Loucy (cell line): ENCODE data around the gene KANK2.

Experiments
- H2AFZ ChIP-seq: fragments of 200-600 bp; sonication (generic); 2 replicates; pipeline ENCODE4 v1.6.0; 2016; ENCODE audit warnings: antibody characterized with exemption, mild to moderate bottlenecking, low read length, moderate library complexity
- H3F3A ChIP-seq: fragments of 200-600 bp; 2 replicates; pipeline ENCODE4 v1.6.0; 2016; ENCODE audit warnings: antibody characterized with exemption, low read depth, mild to moderate bottlenecking
- H3K27me3 ChIP-seq: fragments of 200-600 bp; sonication (generic); 2 replicates; pipeline ENCODE4 v1.6.1; 2014; ENCODE audit warnings: low read length, mild to moderate bottlenecking; ENCODE audit not compliant: insufficient read depth, poor library complexity, severe bottlenecking
- H3K36me3 ChIP-seq: fragments of 200-600 bp; sonication (generic); 2 replicates; pipeline ENCODE4 v1.6.1; 2016; ENCODE audit warnings: low read length; ENCODE audit not compliant: insufficient read depth
- H3K4me1 ChIP-seq: fragments of 200-600 bp; sonication (generic); 2 replicates; pipeline ENCODE4 v1.5.1; 2014; ENCODE audit warnings: low read length, mild to moderate bottlenecking; ENCODE audit not compliant: insufficient read depth, poor library complexity, severe bottlenecking
- H3K4me2 ChIP-seq: fragments of 200-600 bp; sonication (generic); 2 replicates; pipeline ENCODE4 v1.6.0; 2014; ENCODE audit warnings: antibody characterized with exemption, low read length, low read depth, mild to moderate bottlenecking; ENCODE audit not compliant: poor library complexity, severe bottlenecking
- H3K4me3 ChIP-seq: fragments of 200-600 bp; sonication (generic); 2 replicates; pipeline ENCODE4 v1.5.1; 2014; ENCODE audit warnings: low read length, mild to moderate bottlenecking, mixed read lengths; ENCODE audit not compliant: poor library complexity, severe bottlenecking
- H3K79me2 ChIP-seq: fragments of 200-600 bp; sonication (generic); 2 replicates; pipeline ENCODE4 v1.6.1; 2014; ENCODE audit warnings: low read length; ENCODE audit not compliant: insufficient read depth
- H3K9ac ChIP-seq: fragments of 200-600 bp; sonication (generic); 2 replicates; pipeline ENCODE4 v1.6.0; 2014; ENCODE audit warnings: mild to moderate bottlenecking, low read depth, low read length, moderate library complexity; ENCODE audit not compliant: poor library complexity, severe bottlenecking
- H3K9me2 ChIP-seq: fragments of 200-600 bp; sonication (generic); replicated peaks from 2 replicates; pipeline ENCODE4 v1.6.1; 2016; ENCODE audit warnings: low read depth, low read length, mixed read lengths
- H3K9me3 ChIP-seq: fragments of 200-600 bp; sonication (generic); 2 replicates; pipeline ENCODE4 v1.6.1; 2014; ENCODE audit warnings: mild to moderate bottlenecking, antibody characterized with exemption, low read length, low read depth; ENCODE audit not compliant: insufficient read depth
- H4K20me1 ChIP-seq: fragments of 200-600 bp; sonication (generic); 2 replicates; pipeline ENCODE4 v1.6.0; 2014; ENCODE audit warnings: antibody characterized with exemption, low read length, mild to moderate bottlenecking; ENCODE audit not compliant: insufficient read depth, poor library complexity, severe bottlenecking
- EZH2phosphoT487 ChIP-seq: fragments of 200-600 bp; IDR thresholded peaks from 2 replicates; pipeline ENCODE4 v1.6.1; 2018; ENCODE audit warnings: antibody characterized with exemption, mild to moderate bottlenecking, moderate library complexity, borderline replicate concordance
- TF ChIP-seq, protein P1 (sequence below): fragments of 200-600 bp; sonication (generic); conservative IDR thresholded peaks from 2 replicates; pipeline ENCODE4 v1.5.1; 2014; ENCODE audit warnings: mild to moderate bottlenecking, antibody characterized with exemption, low read length

KANK2 gene

GRCh38 chr19:11173516-11174155, 23.7 kb downstream of the KANK2 start:
- H4K20me1 ChIP-seq: no peaks in the 10 kb centered on the region
- H3K4me3 ChIP-seq: no peak overlapping the region
- no peaks in the 10 kb centered on the region for H3K27me3 ChIP-seq
- H2AFZ ChIP-seq: no peak overlapping the region
- no peaks in the 10 kb centered on the region for H3F3A ChIP-seq
- no peaks in the 10 kb centered on the region for H3K9me2 ChIP-seq
- H3K36me3 ChIP-seq: no peaks in the 10 kb centered on the region
- H3K4me2 ChIP-seq: no peak overlapping the region
- no peaks in the 10 kb centered on the region for H3K79me2 ChIP-seq
- no peaks in the 10 kb centered on the region for H3K4me1 ChIP-seq
- no peaks in the 10 kb centered on the region for H3K9me3 ChIP-seq
- TF ChIP-seq EZH2phosphoT487: no peak
- TF ChIP-seq, protein P1, sequence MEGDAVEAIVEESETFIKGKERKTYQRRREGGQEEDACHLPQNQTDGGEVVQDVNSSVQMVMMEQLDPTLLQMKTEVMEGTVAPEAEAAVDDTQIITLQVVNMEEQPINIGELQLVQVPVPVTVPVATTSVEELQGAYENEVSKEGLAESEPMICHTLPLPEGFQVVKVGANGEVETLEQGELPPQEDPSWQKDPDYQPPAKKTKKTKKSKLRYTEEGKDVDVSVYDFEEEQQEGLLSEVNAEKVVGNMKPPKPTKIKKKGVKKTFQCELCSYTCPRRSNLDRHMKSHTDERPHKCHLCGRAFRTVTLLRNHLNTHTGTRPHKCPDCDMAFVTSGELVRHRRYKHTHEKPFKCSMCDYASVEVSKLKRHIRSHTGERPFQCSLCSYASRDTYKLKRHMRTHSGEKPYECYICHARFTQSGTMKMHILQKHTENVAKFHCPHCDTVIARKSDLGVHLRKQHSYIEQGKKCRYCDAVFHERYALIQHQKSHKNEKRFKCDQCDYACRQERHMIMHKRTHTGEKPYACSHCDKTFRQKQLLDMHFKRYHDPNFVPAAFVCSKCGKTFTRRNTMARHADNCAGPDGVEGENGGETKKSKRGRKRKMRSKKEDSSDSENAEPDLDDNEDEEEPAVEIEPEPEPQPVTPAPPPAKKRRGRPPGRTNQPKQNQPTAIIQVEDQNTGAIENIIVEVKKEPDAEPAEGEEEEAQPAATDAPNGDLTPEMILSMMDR: no peak
- no peak overlapping the region for H3K9ac ChIP-seq

GRCh38 chr19:11172576-11172975, 24.8 kb downstream of the KANK2 start:
- H3K36me3 ChIP-seq: no peaks in the 10 kb centered on the region
- no peak overlapping the region for H2AFZ ChIP-seq
- H4K20me1 ChIP-seq: no peaks in the 10 kb centered on the region
- H3K9ac ChIP-seq: no peak overlapping the region
- no peaks in the 10 kb centered on the region for H3K9me2 ChIP-seq
- no peaks in the 10 kb centered on the region for H3K79me2 ChIP-seq
- TF ChIP-seq, protein P1: no peak
- no peak for TF ChIP-seq EZH2phosphoT487
- H3K4me3 ChIP-seq: no peak overlapping the region
- no peak overlapping the region for H3K4me2 ChIP-seq
- H3F3A ChIP-seq: no peaks in the 10 kb centered on the region
- no peaks in the 10 kb centered on the region for H3K4me1 ChIP-seq
- no peaks in the 10 kb centered on the region for H3K27me3 ChIP-seq
- no peaks in the 10 kb centered on the region for H3K9me3 ChIP-seq

GRCh38 chr19:11171144-11171543, 26.2 kb downstream of the KANK2 start:
- Histone ChIP-seq H3K9me3 (no peaks in the 10 kb centered on the region), H3F3A (no peaks in the 10 kb centered on the region), H3K9ac (no peak overlapping the region), H3K36me3 (no peaks in the 10 kb centered on the region), H3K79me2 (no peaks in the 10 kb centered on the region), H3K9me2 (no peaks in the 10 kb centered on the region), H3K27me3 (no peaks in the 10 kb centered on the region), H3K4me1 (no peaks in the 10 kb centered on the region), H2AFZ (no peak overlapping the region), H3K4me2 (no peak overlapping the region), H3K4me3 (no peak overlapping the region), H4K20me1 (no peaks in the 10 kb centered on the region)
- TF ChIP-seq, protein P1: no peak
- TF ChIP-seq EZH2phosphoT487: no peak
